GM18861 (cell line): Measurements from ENCODE around the gene CDKL4.
"Not testable (repeated sequence)": the region's sequence is repeated elsewhere in the genome, so short reads cannot be mapped to it uniquely, and the experiment has no call there.

ENCODE experiments used
- ATAC-seq: cut with Tn5 transposase; IDR thresholded peaks from one replicate; pipeline ENCODE4 v1.9.1; 2021; ENCODE audit not compliant: unreplicated experiment

The CDKL4 gene

GRCh38 chr2:39144416-39144815 is 99.4 kb downstream of the CDKL4 start:
- ATAC-seq = no peak

- no peak for ATAC-seq
These were observed 100.7 kb downstream of the CDKL4 start for GRCh38 chr2:39142904-39143605.

DNA sequence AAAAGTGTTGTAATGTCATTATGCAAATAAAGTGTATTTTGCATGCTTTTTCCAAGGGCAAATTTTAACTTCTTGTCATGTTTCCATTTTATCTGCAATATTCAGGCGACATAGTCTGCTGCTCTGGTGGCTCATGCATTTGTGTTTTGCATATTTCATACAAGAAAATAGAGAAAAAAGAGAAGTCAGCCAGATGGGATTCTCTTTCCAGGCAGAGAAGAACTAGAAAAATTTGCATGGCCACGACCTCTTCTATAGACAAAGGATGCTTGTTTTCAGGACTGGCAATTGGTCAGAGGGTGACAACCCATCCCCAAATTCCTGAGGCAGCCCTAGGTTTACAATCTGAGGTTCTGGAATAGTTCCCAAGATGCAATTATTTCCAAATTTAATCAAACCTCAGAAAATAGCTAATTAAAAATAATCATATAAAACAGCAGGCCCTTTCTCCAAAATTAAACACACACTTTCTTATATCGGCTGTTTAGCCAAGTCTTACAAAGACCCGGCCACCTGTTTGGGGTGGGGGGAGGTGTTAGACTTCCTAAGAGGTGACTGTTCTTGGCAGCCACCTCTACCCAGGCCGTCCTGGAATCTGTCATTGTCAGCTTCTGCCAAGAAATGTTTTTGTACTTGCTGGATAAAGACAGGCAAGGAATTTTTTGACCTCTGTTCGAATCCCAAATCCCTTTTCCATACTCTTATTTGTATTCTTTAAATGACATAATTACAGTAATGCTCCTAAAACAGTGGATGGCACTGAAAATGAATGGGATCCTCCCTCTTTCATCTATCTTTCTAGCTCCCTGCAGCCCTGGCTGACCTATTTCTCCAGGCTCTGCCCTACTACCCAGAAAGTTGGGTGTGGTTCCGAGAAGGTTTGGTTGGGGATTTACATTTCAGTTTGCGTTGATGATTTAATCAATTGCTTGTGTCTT is 102.2 kb downstream of the CDKL4 start:
- ATAC-seq = peak; percentile 63

- not testable (repeated sequence) for ATAC-seq
These were observed 102.8 kb downstream of the CDKL4 start for GRCh38 chr2:39140948-39141333.

GRCh38 chr2:39140322-39140847 is 103.4 kb downstream of the CDKL4 start:
- no peak for ATAC-seq

- ATAC-seq = no peak
These were observed 104.1 kb downstream of the CDKL4 start for GRCh38 chr2:39139511-39140237.

DNA sequence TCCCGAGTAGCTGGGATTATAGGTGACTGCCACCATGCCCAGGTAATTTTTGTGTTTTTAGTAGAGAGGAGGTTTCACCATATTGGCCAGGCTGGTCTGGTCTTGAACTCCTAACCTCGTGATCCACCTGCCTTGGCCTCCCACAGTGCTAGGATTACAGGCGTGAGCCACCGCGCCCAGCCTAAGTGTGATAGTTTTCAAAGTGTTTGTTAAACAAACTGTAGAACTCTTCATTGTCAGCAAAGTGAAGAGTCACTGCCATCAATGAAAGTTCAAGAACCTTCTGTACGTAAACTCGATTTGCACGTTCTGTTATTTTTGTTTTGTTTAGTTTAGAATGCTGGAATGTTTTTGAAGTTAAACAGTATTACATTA is 104.9 kb downstream of the CDKL4 start:
- no peak for ATAC-seq

- ATAC-seq = not testable (repeated sequence)
These were observed 105.5 kb downstream of the CDKL4 start for GRCh38 chr2:39138187-39138836.

DNA sequence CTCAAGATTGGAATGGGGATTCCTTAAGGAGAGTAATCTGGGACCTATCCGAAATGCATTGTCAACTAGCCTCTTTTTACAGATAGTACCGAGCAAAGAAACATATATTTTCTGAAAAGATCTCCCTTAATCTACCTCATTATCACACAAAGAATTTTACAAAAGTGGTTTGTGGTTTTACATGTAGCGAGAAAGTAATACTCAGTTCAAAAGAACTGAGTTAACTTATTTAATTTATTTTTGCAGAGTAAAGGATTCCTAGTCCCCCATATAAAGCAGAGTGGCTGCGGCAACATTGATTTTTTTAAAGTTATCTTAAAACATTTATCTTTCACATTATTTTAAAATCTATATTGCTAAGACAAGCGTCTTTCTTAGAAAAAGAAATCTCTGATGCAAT is 107.0 kb downstream of the CDKL4 start:
- ATAC-seq = no peak

GRCh38 chr2:39135690-39136259 is 108.0 kb downstream of the CDKL4 start:
- ATAC-seq = no peak

DNA sequence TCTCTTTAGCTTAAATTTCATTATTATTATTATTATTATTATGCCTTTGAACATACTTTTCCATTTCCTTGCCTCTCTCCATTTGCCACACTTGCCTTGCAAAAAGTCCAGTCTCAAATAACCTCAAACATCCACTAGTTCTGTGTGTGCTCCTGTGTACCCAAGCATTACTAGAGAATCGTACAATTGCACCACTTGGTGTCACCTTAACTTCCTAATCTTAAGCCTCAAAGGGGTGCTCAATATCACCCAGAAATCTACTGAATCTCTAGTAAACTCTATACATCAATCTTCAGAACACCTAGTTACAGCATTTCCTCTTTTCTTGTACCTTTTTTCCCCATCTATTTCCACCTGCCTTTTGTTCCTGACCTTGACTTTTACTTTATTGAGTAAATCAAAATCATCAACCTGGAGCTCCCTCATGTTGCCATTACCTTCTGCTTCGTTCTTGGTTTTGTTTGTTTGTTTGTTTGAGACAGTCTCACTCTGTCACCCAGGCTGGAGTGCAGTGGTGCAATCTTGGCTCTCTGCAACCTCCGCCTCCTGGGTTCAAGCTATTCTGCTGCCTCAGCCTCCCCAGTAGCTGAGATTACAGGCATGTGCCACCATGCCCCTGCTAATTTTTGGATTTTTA is 110.4 kb downstream of the CDKL4 start:
- no peak for ATAC-seq

GRCh38 chr2:39128919-39129391 is 114.8 kb downstream of the CDKL4 start:
- ATAC-seq = peak; percentile 47

GRCh38 chr2:39127973-39128372 is 115.8 kb downstream of the CDKL4 start:
- ATAC-seq = peak; percentile 58
